Hypothalamus (tissue), 51 donors: ENCODE data around the gene LYZL2.
"Not testable (repeated sequence)": the region's sequence is repeated elsewhere in the genome, so short reads cannot be mapped to it uniquely, and the experiment has no call there.

ENCODE experiments used
- DNase-seq, 51 donors: peaks; one replicate each; lab custom pipeline; 2025; lab: John Stamatoyannopoulos, UW

LYZL2 gene

DNA sequence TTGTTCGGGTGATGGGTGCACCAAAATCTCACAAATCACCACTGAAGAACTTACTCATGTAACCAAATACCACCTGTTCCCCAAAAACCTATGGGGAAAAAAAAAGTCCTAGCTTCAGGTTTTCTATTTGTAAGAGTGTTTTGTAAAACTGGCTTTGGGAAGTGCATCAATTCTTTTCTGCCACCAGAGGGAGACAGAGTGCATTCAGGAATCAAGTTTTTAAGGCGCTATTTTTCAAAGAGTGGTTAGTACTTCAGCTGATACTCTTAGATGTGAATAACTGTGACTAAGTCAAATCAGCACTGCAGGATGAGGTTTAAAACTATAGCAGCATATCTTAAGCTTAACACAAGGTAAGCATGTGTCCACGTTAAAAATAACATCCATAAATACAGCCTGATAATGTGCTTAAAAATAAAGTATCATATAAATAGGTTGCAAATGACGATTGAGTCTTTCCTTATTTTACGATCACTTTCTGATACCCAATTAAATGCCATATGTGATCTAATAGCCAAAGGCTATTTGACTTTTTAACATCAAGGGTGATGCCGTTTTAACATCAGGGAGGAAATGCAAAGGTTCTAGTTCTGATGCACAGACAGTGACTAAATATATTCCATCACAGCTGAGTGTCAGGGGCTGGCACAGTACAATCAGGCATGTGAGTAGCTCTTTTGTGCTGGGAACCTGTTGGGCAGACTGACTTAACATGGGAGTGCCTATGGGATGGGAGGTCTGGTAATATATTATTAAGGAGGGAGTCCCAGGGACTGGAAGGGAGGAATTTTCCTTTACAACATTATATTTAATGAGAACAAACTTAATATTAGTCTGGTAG is 10.6 kb upstream of the LYZL2 start:
- peak in 4 of 51 donors; percentile 1 to 7 (median 4) for DNase-seq

DNA sequence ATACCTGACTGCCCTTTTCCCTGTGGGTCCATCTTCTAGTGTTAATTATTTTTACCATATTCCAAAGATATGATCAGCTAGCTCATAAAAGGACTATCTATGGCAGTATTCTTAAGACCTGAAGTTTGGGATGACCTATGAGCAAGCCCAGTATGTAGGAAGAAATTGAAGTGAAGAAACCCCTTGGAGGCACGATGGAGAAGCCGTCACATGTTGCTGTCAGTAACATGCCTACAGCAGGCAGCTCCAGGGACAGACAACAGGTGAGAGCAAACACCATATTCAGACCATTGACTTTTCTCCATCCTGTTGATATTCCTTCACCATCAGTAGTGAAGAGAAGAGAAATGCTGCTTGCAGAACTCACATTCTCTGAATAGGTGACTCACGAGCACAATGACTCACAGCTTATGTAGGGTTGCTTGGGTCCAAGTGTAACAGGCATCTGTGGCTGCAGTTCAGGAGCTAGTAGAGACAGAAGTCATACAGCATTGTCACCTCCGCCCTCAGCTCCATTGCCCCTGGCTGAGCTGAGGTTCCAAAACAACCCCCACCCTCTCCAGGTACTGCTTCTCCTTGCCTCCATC is 8.4 kb upstream of the LYZL2 start:
- peak in 1 of 51 donors; percentile 16 for DNase-seq

DNA sequence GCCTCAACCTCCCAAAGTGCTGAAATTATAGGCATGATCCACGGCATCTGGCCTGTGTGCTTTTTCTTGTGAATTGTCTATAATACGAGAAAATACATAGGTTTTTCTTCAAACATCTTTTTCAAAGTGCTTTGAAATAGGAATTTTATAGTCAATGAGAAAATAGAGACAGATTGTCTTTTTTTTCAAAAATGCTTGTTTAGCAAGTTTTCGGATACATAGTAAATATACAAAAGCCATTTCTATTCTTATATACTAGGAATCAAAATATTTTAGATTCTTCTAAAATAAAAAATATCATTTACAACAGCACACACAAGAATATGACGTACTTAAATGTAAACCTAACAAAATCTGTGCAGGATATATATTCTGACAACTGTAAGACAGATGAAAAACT is 1.6 kb upstream of the LYZL2 start:
- DNase-seq, result no peak

DNA sequence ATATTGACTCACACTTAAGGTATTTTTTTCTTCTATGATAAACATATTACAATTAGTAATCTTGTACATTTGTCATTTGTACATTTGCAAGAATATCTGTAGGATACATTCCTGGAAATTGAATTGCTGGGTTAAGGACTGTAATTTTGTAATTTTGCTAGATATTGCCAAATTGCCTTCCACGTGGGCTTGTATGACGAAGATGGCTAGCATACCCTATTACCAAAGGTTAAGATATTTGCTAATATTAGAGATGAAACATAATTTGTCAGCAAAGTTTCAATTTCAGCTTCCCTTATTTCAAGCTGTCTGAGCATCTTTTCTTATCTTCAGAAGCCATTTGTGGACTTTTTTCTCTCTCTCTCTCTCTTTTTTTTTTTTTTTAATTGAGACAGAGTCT is 1.0 kb upstream of the LYZL2 start:
- no peak for DNase-seq

DNA sequence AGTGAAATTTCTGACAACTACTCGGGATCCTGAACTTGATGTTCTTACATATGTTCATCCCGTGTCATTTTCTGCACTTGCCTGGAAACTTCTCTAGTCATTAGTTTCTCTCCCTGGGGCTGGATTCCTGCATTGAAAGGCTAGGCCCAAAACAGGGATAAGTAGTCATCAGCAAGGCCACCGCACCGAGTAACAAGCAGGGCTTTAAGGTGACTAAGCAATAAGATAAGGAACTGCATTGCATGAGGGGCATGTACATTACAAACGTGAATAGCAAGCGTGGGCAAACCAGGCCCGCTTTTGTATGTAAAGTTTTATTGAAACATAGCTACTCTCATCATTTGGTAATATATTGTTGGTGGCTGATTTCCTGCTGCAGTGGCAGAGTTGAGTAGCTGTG is 977 bp downstream of the LYZL2 start:
- DNase-seq, result not testable (repeated sequence)

DNA sequence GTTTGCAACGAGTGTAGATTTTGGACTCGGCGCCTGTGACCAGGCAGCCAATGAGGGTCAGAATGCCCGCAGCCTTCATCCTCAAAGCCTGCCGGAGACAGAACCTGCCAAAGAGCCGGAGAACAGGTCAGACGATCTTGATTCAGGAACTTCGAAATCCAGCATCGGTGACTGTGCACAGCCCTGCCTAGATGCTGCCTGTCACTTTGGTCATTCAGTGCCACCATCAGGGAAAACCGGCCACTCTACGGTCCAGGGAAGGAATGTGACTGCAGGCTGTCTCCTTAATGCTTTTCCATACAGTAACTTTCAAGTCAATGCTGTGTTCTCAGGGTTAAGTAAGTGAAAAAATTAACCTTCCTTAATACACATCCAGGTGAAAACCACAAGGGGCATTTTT is 2.7 kb downstream of the LYZL2 start:
- DNase-seq, result not testable (repeated sequence)

DNA sequence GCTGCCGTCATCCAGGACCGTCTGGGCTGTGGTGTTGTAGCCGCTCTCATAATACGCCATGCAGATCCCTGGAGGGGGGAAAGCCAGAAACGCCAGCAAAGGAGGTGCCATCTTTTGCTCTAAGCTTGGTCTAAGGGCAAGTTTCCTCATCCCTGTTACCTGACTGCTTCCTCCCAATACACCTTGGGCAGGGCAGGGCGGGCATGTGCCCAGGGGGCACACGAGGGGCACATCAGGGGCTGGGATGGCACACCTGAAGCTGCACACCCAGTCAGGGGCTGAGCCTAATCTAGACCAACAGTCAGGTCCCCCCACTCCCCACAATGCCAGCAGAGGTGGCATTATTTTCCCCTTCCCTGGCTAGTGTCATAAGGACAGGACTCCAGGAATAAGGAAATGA is 3.4 kb downstream of the LYZL2 start:
- not testable (repeated sequence) for DNase-seq

DNA sequence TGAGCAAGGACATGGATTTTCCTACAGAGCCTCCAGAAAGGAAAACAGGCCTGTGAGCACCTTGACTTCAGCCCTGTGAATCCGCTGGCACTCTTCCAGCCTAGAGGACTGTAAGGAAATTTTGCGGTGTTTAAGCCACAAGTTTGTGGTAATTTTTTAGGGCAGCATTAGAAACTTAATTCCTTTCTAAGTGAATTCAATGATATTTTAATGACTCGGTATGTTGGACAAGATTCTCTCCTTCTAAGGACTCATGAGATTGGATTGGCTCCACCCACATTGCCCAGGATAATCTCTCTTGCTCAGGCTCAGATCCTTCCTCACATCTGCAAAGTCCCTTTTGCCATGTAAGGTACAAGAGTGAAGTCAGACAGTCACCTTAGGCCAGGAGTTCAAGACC is 4.5 kb downstream of the LYZL2 start:
- DNase-seq, result no peak

DNA sequence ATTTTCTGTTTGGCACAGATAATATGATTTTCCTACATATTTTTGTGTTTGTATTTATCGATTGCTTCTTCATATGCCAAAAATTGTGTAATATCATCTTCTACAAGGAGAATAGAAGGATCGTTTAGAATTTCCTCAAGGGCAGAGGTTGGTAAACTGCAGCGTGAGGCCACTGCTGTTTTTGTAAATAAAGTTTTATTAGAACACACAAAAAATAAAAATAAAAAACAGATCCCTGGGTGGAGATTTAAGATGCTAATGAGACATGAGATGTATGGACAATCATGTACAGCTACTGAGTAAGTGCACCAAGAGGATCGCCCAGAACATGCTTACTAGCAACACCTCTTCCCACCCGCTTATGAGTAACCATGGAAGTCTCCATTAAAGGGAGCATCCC is 9.6 kb downstream of the LYZL2 start:
- DNase-seq, result no peak

DNA sequence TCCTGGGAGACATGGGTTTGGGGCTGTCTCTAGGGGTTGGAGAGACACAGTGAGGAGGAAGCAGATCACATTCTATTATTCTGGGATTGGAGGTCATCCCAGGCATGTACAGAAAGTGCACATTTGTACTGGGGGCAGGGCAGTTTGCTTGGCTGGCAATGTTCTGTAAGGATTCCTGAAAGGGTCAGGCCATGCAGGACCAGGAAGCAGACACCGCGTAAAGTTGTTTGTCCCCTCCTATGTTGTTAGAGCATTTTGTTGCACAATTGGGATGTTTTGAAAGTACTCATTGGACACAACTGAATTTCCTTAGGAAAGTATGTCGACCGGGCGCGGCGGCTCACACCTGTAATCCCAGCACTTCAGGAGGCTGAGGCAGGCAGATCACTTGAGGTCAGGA is 12.5 kb downstream of the LYZL2 start:
- no peak for DNase-seq

DNA sequence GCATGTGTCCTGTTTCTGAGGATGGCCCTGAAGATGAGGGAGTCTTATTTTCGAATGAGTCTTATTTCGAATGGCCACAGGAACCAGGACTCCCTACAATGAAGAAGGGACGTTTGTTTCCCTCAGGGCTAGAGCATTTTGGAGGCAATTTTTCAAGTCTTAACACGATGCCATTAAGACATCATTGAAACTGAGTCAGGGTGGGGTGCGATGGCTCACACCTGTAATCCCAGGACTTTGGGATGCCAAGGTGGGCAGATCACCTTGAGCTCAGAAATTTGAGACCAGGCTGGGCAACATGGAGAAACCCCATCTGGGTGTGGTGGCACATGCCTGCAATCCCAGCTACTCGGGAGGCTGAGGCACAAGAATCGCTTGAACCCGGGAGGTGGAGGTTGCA is 18.5 kb downstream of the LYZL2 start:
- DNase-seq, result not testable (repeated sequence)

DNA sequence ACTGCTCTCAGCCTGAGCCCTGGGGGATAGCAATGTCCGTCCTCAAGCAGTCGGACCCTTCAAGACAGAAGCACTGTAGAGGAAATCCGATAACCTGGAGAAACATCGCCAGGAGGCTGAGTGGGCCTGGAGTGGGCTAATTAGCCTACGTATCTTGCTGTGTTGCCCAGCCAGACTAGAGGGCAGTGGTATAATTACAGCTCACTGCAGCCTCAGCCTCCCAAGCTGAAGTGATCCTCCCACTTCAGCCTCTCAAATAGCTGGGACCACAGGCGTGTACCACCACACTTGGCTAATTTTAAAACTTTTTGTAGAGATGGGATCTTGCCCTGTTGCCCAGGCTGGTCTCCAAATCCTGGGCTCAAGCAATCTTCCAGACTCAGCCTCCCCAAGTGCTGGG is 21.7 kb downstream of the LYZL2 start:
- DNase-seq, result no peak

DNA sequence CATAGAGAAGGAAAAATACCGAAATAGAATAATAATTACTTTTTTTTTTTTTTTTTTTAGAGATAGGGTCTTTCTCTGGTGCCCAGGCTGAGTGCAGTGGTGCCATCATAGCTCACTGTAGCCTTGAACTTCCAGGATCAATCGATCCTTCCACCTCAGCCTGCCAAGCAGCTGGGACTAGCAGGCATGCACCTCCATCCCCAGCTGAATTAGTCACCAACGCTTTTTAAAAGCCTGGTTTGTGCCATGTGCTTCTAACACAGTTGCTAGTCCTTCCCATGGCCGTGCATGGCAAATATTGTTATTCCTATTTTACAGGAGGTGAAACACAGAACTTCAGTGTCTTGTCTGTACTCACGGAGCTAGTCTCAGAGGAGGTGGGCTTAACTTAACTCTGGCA is 23.2 kb downstream of the LYZL2 start:
- no peak for DNase-seq

DNA sequence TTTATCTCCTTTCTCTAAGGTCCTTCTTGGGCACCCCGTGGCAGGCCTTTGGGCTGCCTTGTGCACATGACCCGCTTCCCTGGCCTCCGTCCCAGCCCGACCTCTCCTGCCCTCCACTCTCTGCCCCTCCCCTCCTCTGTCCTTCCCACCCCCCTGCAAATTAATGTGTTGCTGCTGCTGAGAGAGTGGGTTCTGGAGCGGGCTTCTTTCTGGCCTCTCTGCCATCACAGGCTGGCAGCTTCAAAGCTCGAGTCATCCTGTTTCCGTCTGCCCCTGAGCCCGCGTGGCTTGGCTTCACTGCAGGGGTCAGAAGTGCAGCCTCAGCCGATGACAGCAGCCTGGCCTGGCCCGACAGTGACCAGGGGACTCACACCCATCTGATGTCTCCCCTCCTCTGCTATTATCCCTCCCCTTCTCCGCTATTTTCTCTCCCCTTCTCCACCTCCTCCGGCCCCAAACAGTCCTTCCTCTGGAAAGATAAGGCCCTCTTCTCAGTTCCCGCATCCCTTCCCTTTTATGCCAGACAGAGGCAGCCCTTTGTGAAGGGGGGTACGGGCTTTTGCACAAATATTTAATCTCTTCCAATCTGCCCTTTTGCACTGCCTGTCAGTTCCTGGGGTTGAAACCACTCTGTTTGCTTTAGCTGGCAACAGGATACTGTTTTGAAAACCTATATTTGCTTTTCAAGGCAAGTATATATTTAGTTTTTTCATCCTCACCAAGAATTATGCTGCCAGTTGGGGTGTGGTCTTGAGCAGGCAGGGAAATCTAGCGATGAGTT is 24.0 kb downstream of the LYZL2 start:
- peak in 1 of 51 donors; percentile 2 for DNase-seq

DNA sequence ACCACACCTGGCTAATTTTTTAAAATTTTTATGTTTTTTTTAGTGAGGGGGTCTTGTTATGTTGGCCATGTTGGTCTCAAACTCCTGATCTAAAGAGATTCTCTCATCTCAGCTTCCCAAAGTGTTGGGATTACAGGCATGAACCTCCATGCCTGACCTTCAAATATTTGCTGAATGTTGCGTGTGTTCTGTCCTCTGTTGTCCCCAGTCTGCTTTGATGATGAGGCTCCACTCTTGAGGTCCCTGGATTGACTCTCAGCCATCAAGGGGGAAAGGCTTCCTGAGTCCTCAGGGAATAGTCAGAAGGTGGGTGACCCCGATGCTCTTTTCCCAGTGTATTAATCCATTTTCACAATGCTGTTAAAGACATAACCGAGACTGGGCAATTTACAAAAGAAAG is 26.0 kb downstream of the LYZL2 start:
- no peak for DNase-seq

DNA sequence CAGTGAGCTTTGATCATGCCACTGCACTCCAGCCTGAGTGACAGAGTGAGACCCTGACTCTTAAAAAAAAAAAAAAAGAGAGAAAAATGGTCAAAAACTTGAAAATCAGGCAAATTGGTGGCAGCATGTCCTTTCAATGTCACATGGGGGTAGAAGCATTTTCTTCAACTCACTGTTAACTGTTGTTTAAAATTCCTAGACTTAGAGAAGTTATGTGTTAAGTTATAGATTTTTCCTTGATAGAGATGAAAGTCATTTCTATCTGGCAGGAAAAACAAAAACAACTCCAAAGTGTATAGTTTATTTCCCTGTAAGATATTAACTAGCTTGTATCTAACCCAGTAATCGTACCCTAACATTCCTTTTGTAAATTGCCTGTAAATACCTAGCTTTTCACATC is 26.8 kb downstream of the LYZL2 start:
- DNase-seq, result no peak

DNA sequence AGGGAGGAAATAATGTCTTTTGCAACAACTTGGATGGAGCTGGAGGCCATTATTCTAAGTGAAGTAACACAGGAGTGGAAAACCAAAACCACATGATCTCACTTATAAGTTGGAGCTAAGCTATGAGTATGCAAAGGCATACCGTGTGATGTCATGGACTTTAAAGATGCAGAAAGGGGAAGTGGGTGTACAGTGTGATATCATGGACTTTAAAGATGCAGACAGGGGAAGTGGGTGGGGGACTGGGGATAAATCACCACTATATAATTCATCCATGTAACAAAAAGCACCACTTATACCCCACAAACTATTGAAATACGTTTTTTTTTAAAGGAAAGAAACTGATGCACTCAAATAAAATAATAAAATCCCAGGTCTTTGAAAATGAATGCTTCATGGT is 29.5 kb downstream of the LYZL2 start:
- no peak for DNase-seq

DNA sequence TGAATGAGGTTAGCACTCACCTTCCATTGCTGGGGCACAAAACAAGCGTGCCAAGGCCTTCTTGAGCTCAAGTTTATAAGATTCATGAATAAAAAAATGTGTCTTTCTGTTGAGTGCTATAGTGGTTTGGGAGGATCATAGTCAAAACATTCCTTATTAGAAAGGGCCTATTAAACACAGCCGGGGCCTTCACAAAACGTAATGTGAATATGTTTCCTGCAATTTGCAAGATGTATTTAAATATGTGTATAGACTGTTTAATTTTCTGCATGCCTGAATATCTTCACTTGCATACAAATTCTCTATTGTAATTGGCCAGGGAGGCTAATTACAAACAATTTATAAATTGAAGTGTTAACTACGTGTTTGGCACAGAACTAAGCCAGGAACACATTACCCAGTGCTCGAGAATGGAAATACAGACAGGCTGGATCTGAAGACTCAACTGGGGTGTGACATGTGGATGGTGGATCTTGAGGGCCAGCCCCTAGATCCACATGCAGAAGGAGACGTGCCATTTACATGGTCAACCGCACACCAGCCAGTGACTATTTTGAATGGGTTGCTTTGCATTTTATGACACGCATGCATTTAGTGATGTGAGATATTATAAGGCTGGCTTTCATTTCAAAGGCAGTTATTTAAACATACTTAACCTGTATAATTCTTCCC is 31.3 kb downstream of the LYZL2 start:
- no peak for DNase-seq

DNA sequence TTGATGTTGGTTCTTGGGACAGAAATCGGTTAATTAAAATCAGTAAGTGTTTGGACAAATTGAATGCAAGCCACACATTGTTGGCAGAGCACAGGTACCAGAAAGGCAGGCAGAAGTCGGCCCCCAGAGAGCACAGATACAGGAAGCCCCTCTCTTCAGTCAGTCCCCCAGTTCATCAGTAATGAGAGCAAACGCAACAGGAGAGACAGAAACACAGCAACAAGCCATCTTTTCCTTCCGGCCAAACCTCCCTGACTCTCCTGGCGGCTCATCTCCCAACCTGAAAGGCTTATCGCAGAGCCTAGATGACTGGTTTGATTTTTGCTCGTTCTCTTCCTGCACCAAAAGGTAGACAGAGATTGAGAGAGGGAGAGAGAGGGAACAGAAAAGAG is 32.1 kb downstream of the LYZL2 start:
- DNase-seq, result not testable (repeated sequence)

DNA sequence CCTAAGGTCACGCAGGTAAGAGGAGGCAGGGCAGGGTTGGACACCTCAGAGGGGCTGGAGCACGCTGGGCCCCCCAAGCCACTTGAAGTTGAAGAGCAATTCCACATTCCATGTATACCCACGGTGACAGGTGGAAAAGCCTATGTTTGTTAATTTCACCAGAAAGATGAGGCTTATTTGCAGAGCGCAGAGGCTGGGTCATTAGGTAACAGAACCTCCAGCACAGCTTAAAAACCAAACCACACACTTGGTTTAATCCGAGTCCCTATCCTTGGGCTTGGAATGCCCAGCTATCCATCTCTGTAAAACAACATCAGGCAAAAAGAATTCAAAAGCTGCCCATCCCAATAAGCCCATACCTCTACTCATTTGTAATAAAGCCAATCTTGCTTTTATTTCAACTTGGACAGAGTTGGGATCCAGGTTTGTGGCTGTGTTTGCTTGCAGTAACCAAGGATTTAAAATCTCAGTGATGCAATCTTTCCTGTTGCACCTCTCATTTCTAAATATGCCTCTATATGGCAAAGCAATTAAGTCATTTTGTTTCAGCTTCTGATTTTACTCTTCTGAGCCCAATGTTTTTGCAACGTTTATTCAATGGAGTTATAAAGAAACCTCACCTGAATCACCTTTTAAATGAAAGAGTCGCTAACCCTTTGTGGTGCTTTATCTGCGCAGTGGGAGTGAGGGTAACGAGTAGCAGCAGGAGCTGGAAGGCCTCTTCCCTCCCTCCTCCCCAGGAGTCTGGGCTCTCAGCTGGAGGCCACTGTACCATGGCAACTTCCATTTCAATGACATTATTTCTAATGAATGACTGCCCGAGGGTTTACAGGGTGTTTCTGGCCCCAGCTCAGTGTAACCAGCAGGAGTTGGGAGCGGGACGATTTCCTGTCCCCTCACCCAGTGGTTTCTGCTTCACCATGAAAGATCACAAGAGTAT is 32.8 kb downstream of the LYZL2 start:
- DNase-seq, result not testable (repeated sequence)
